K562 (cell line): Measurements from ENCODE around the gene GPX7. TPM values are rescaled to one million over a fixed set of nuclear protein-coding genes. Genes with fewer than 3 reads are reported as not detected.

Source experiments
- GABPB1 ChIP-seq: sonication (generic); formaldehyde crosslinking; IDR thresholded peaks from 2 replicates; pipeline ENCODE4 v1.8.0; 2022; ENCODE audit warnings: mild to moderate bottlenecking, missing genetic modification reagents
- GATA2 ChIP-seq: sonication (generic); formaldehyde crosslinking; IDR thresholded peaks from 2 replicates; pipeline ENCODE4 v1.4.0; 2020; ENCODE audit warnings: mild to moderate bottlenecking, missing genetic modification reagents
- KDM1A ChIP-seq, 2 experiments: fragments of 450-650 bp; IDR thresholded peaks; 2 replicates each; pipeline ENCODE4 v1.6.1; 2016; ENCODE audit warnings: mild to moderate bottlenecking in 2 of 2
- MBD2 ChIP-seq: sonication (generic); IDR thresholded peaks from 2 replicates; pipeline ENCODE4 v1.6.1; 2016; ENCODE audit warnings: low read depth, borderline replicate concordance
- NFXL1 ChIP-seq: fragments of 450-650 bp; formaldehyde crosslinking; IDR thresholded peaks from 2 replicates; pipeline ENCODE4 v1.4.0; 2021; ENCODE audit warnings: mild to moderate bottlenecking
- NONO ChIP-seq, 2 experiments: fragments of 200-400 bp in 1 of 2; fragments of 450-650 bp in 1 of 2; formaldehyde crosslinking in 1 of 2; IDR thresholded peaks; 2 replicates each; pipeline ENCODE4 v1.6.1; 2017; ENCODE audit warnings: low read depth in 2 of 2, mild to moderate bottlenecking in 2 of 2, moderate library complexity in 2 of 2, low read length in 1 of 2
- PYGO2 ChIP-seq: fragments of 450-650 bp; IDR thresholded peaks from 2 replicates; pipeline ENCODE4 v1.6.1; 2016; ENCODE audit warnings: mild to moderate bottlenecking, missing genetic modification characterization, moderate library complexity, missing compliant biosample characterization
- RAD51 ChIP-seq: fragments of 450-650 bp; IDR thresholded peaks from 2 replicates; pipeline ENCODE4 v1.7.1; 2016; ENCODE audit warnings: low read depth, mild to moderate bottlenecking, borderline replicate concordance
- RCOR1 ChIP-seq, 2 experiments: IDR thresholded peaks; 2 replicates each; pipeline ENCODE4 v1.6.1; 2012; ENCODE audit warnings: low read depth in 2 of 2, low read length in 2 of 2, borderline replicate concordance in 1 of 2, improper control_type of control experiment in 1 of 2
- SMARCA4 ChIP-seq: fragments of 450-650 bp; IDR thresholded peaks from 2 replicates; pipeline ENCODE4 v1.6.1; 2016
- SOX6 ChIP-seq: fragments of 450-650 bp; IDR thresholded peaks from 2 replicates; pipeline ENCODE4 v1.6.1; 2014; ENCODE audit warnings: mild to moderate bottlenecking
- ZKSCAN8 ChIP-seq: fragments of 200-800 bp; sonication (Bioruptor generic); IDR thresholded peaks from 2 replicates; pipeline ENCODE4 v1.6.1; 2016; ENCODE audit warnings: missing genetic modification characterization, missing compliant biosample characterization
- ZNF146 ChIP-seq: IDR thresholded peaks from one replicate; pipeline ENCODE4 v1.6.1; 2018; ENCODE audit warnings: missing compliant biosample characterization; ENCODE audit not compliant: unreplicated experiment
- ZNF778 ChIP-seq: fragments of 450-650 bp; formaldehyde crosslinking; IDR thresholded peaks from 2 replicates; pipeline ENCODE4 v1.4.0; 2020; ENCODE audit warnings: mild to moderate bottlenecking, moderate library complexity
- polyA plus RNA-seq, 8 experiments: library from polyadenylated mRNA; depleted of rRNA in 4 of 8; stranded (reverse) in 5 of 8; unstranded in 3 of 8; fragments of >200 nt; fragmentation: Nextera tagmentation in 2 of 8; fragmentation: Illumina TruSeq in 1 of 8; extraction: Ambion mirVana in 2 of 8; extraction: Trizol in 1 of 8; gene quantifications; 2 replicates each; pipeline versions ENCODE4 v1.2.1 to v1.2.3, GENCODE V29; 2011 to 2014; ENCODE audit warnings: inconsistent platforms in 1 of 8, missing spikeins in 1 of 8
- total RNA-seq, 7 experiments: library from RNA; depleted of rRNA in 6 of 7; stranded (reverse); fragments of >200 nt in 6 of 7; fragmentation: Illumina TruSeq in 2 of 7; extraction: Trizol in 2 of 7; gene quantifications; 2 replicates each; pipeline versions ENCODE4 v1.2.1 to v1.2.3, GENCODE V29; 2011 to 2021; ENCODE audit warnings: low replicate concordance in 1 of 7
- TF ChIP-seq, protein P1 (sequence below): fragments of 250-450 bp; sonication (Bioruptor Pico); IDR thresholded peaks from 2 replicates; pipeline ENCODE4 v1.8.0; 2021; ENCODE audit warnings: mild to moderate bottlenecking, moderate library complexity
- TF ChIP-seq, protein P2 (sequence below): sonication (generic); formaldehyde crosslinking; IDR thresholded peaks from 2 replicates; pipeline ENCODE4 v1.8.0; 2023; ENCODE audit warnings: mild to moderate bottlenecking, missing genetic modification reagents
- TF ChIP-seq, protein P3 (sequence below): fragments of 450-650 bp; IDR thresholded peaks from 2 replicates; pipeline ENCODE4 v1.6.1; 2016; ENCODE audit warnings: missing biosample characterization, missing genetic modification characterization
- TF ChIP-seq, protein P4 (sequence below): fragments of 250-450 bp; sonication (Bioruptor Pico); IDR thresholded peaks from 2 replicates; pipeline ENCODE4 v1.5.1; 2021; ENCODE audit warnings: mild to moderate bottlenecking
- TF ChIP-seq, protein P5 (sequence below): IDR thresholded peaks from 3 replicates; pipeline ENCODE4 v1.6.1; 2011; ENCODE audit warnings: borderline replicate concordance, mild to moderate bottlenecking; ENCODE audit not compliant: insufficient read length, insufficient read depth

Gene GPX7
- total and polyA plus RNA-seq, 9 of the 15 experiments (the other 6 are each of a cell fraction or from before 2014, with no cell fraction given): 0.08 TPM; not detected in 8

DNA sequence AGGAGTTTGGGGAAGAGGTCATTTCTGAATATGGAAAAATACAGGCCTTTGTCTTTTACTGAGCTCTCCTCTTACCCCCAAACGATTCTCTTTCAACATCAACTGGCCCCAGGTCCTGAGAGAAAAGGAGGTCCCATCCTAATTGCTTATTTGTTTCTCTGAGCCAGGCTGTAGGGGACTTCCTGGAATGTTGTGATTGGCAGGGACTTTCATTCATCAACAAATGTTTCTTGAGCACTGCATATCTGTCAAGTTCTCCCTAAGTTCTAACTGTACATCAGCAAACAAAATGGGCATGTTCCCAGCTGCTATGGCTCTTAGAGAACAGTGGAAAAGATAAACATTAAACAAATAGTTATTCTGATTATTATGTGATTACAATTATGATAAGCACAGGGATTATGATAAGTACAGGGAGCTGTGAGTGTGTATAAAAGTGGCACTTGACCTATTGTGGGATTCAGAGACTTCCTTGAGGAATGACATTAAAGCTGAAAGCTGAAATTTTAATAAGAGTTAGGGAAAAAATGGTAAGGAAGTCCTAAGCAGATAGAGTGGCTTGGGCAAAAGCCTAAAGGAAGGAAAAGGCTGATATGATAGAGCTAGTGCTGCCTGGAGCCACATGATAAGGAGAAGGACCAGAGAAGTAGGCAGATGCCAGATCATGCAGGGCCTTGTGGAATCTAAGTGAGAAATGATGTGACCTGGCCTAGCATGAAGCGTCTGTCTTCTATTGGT, 11.6 kb downstream of the GPX7 start (continued):
- no peak; the same call in 1 of the 2 replicates for TF ChIP-seq MBD2
- TF ChIP-seq, protein P1, sequence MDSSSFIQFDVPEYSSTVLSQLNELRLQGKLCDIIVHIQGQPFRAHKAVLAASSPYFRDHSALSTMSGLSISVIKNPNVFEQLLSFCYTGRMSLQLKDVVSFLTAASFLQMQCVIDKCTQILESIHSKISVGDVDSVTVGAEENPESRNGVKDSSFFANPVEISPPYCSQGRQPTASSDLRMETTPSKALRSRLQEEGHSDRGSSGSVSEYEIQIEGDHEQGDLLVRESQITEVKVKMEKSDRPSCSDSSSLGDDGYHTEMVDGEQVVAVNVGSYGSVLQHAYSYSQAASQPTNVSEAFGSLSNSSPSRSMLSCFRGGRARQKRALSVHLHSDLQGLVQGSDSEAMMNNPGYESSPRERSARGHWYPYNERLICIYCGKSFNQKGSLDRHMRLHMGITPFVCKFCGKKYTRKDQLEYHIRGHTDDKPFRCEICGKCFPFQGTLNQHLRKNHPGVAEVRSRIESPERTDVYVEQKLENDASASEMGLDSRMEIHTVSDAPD (CRISPR knock-in tag): no peak
- TF ChIP-seq RAD51: no peak; the same call in 1 of the 2 replicates
- TF ChIP-seq RCOR1 (IDR thresholded peaks at IDR 0.05; ENCODE audit: borderline replicate concordance in 1 of 2, low read depth in 2 of 2, low read length in 2 of 2): peak; percentile 81 to 94
- peak; percentile 69 to 80; a peak in 3 of 4 replicates for TF ChIP-seq KDM1A (IDR thresholded peaks at IDR 0.05)
- TF ChIP-seq ZKSCAN8 (CRISPR knock-in tag): no peak
- peak; percentile 92 for TF ChIP-seq GATA2
- TF ChIP-seq, protein P2, sequence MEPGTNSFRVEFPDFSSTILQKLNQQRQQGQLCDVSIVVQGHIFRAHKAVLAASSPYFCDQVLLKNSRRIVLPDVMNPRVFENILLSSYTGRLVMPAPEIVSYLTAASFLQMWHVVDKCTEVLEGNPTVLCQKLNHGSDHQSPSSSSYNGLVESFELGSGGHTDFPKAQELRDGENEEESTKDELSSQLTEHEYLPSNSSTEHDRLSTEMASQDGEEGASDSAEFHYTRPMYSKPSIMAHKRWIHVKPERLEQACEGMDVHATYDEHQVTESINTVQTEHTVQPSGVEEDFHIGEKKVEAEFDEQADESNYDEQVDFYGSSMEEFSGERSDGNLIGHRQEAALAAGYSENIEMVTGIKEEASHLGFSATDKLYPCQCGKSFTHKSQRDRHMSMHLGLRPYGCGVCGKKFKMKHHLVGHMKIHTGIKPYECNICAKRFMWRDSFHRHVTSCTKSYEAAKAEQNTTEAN: no peak
- no peak for TF ChIP-seq ZNF778
- TF ChIP-seq NFXL1 (CRISPR knock-in tag): no peak
- TF ChIP-seq, protein P3, sequence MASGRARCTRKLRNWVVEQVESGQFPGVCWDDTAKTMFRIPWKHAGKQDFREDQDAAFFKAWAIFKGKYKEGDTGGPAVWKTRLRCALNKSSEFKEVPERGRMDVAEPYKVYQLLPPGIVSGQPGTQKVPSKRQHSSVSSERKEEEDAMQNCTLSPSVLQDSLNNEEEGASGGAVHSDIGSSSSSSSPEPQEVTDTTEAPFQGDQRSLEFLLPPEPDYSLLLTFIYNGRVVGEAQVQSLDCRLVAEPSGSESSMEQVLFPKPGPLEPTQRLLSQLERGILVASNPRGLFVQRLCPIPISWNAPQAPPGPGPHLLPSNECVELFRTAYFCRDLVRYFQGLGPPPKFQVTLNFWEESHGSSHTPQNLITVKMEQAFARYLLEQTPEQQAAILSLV (tag): no peak
- TF ChIP-seq, protein P4, sequence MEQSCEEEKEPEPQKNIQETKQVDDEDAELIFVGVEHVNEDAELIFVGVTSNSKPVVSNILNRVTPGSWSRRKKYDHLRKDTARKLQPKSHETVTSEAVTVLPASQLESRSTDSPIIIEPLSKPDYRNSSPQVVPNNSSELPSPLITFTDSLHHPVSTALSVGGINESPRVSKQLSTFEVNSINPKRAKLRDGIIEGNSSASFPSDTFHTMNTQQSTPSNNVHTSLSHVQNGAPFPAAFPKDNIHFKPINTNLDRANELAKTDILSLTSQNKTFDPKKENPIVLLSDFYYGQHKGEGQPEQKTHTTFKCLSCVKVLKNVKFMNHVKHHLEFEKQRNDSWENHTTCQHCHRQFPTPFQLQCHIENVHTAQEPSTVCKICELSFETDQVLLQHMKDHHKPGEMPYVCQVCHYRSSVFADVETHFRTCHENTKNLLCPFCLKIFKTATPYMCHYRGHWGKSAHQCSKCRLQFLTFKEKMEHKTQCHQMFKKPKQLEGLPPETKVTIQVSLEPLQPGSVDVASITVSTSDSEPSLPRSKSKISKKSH (CRISPR knock-in tag): no peak
- no peak for TF ChIP-seq GABPB1 (CRISPR knock-in tag)
- TF ChIP-seq PYGO2: no peak
- TF ChIP-seq NONO (IDR thresholded peaks at IDR 0.05; ENCODE audit: low read depth in 2 of 2, low read length in 1 of 2): peak in 1 of 2 experiments; percentile 62; a peak in 1 of 4 replicates
- TF ChIP-seq, protein P5, sequence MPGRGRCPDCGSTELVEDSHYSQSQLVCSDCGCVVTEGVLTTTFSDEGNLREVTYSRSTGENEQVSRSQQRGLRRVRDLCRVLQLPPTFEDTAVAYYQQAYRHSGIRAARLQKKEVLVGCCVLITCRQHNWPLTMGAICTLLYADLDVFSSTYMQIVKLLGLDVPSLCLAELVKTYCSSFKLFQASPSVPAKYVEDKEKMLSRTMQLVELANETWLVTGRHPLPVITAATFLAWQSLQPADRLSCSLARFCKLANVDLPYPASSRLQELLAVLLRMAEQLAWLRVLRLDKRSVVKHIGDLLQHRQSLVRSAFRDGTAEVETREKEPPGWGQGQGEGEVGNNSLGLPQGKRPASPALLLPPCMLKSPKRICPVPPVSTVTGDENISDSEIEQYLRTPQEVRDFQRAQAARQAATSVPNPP: no peak
- peak; percentile 81 for TF ChIP-seq SOX6
- no peak for TF ChIP-seq ZNF146 (CRISPR knock-in tag)
- TF ChIP-seq SMARCA4: peak; percentile 98
